OCI-LY1 (cell line): Measurements from ENCODE around the gene MOCS1.

Source experiments
- CTCF ChIP-seq: fragments of 200-600 bp; sonication (generic), shearing (Covaris generic); IDR thresholded peaks from 2 replicates; pipeline ENCODE4 v1.5.1; 2017; ENCODE audit warnings: mild to moderate bottlenecking, antibody characterized with exemption, low read length, moderate library complexity, mixed read lengths
- EZH2 ChIP-seq: fragments of 200-600 bp; sonication (generic), shearing (Covaris generic); IDR thresholded peaks from 2 replicates; pipeline ENCODE4 v1.8.0; 2017; ENCODE audit warnings: borderline replicate concordance, mixed run types, mild to moderate bottlenecking, antibody characterized with exemption, low read length, moderate library complexity, mixed read lengths

DNA sequence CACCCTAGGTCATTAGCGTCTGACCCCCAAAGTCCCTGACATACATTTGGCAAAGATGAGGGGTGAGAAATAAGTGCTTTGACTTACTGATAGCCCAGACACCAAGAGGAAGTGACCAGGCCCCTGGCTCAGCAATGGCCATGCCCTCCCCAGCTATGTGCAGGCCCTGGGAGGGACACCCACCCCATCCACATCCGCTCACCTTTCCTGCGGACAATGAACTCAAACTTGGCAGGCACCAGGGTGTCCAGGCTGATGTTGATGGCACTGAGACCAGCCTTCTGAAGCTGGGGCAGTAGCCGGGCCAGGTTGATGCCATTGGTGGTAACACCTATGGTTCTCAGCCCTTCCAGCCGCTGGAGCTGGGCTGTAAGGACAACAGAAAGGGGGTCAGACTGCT lies 18.4 kb downstream of the MOCS1 start:
- TF ChIP-seq CTCF = no peak
- TF ChIP-seq EZH2 = no peak
